Transverse colon (tissue), 4 donors: ENCODE measurements around the gene EIF1AD.

Source experiments
- CTCF ChIP-seq, 5 experiments: fragments of 200-600 bp in 3 of 5; fragments of 450-650 bp in 2 of 5; sonication (generic) in 3 of 5; IDR thresholded peaks; 1 replicate in 2 of 5; 2 replicates in 3 of 5; pipeline ENCODE4 v1.5.1; 2016 to 2017; ENCODE audit warnings: antibody characterized with exemption in 5 of 5, inconsistent platforms in 3 of 5, mild to moderate bottlenecking in 2 of 5, moderate library complexity in 1 of 5
- EP300 ChIP-seq: sonication (generic); formaldehyde crosslinking; IDR thresholded peaks from one replicate; pipeline ENCODE4 v1.6.1; 2017; ENCODE audit warnings: antibody characterized with exemption, low read depth
- POLR2A ChIP-seq: fragments of 450-650 bp; IDR thresholded peaks from one replicate; pipeline ENCODE4 v1.6.1; 2016; ENCODE audit warnings: antibody characterized with exemption, mild to moderate bottlenecking, moderate library complexity
- POLR2AphosphoS5 ChIP-seq, 3 donors: sonication (generic); formaldehyde crosslinking; IDR thresholded peaks; one replicate each; pipeline ENCODE4 v1.6.1; 2016; ENCODE audit warnings: antibody characterized with exemption in 3 of 3

- no peak for TF ChIP-seq EP300
- no peak for TF ChIP-seq CTCF (IDR thresholded peaks at IDR 0.05)
- no peak for TF ChIP-seq POLR2AphosphoS5 (IDR thresholded peaks at IDR 0.05)
- TF ChIP-seq POLR2A = no peak
Observed at GRCh38 chr11:65978391-65979238, 23.3 kb downstream of the EIF1AD start.
